WTC11 (cell line): ENCODE data around the gene VEZT. TPM values are rescaled to one million over a fixed set of nuclear protein-coding genes. Genes with fewer than 3 reads are reported as not detected.
A peak's percentile ranks its signal among the peaks of the same experiment; 100 is the strongest.

Experiments used
- ATAC-seq: fragments of 200-7000 bp; cut with Tn5 transposase; 2 replicates; pipeline ENCODE4 v1.10.0; 2021; ENCODE audit warnings: mild to moderate bottlenecking, moderate library complexity
- CTCF ChIA-PET: fragments of 300-600 bp; sonication (Branson Sonifier 250); formaldehyde crosslinking; loops from one replicate; lab custom pipeline; 2021; ENCODE audit warnings: antibody characterized with exemption; lab: Charles Lee
- POLR2A ChIA-PET: fragments of 350-600 bp; sonication (Branson Sonifier 250); formaldehyde crosslinking; loops from one replicate; lab custom pipeline; 2021; ENCODE audit warnings: antibody characterized with exemption; lab: Charles Lee
- DNase-seq: peaks from one replicate; pipeline ENCODE4 v3.0.0; 2021; ENCODE audit warnings: low spot score
- H3K27ac Mint-ChIP-seq: 2 replicates; pipeline ENCODE4 v1.8.0; 2021; ENCODE audit warnings: mixed read lengths
- H3K27me3 Mint-ChIP-seq: 2 replicates; pipeline ENCODE4 v1.8.0; 2021; ENCODE audit warnings: low read depth, mild to moderate bottlenecking, moderate library complexity, mixed read lengths
- H3K36me3 Mint-ChIP-seq: 2 replicates; pipeline ENCODE4 v1.8.0; 2021; ENCODE audit warnings: mixed read lengths
- H3K4me1 Mint-ChIP-seq: 2 replicates; pipeline ENCODE4 v1.8.0; 2022; ENCODE audit warnings: mixed read lengths
- H3K4me3 Mint-ChIP-seq: 2 replicates; pipeline ENCODE4 v1.8.0; 2021; ENCODE audit warnings: mild to moderate bottlenecking, moderate library complexity, mixed read lengths
- H3K9me3 Mint-ChIP-seq: 2 replicates; pipeline ENCODE4 v1.8.0; 2021; ENCODE audit warnings: mixed read lengths
- CBFB ChIP-seq: sonication (generic); formaldehyde crosslinking; IDR thresholded peaks from 2 replicates; pipeline ENCODE4 v1.8.1; 2022; ENCODE audit warnings: mild to moderate bottlenecking, low read depth, missing genetic modification reagents
- CREM ChIP-seq: sonication (generic); formaldehyde crosslinking; IDR thresholded peaks from 2 replicates; pipeline ENCODE4 v1.8.1; 2022; ENCODE audit warnings: mild to moderate bottlenecking, missing genetic modification reagents, moderate library complexity
- FOXJ3 ChIP-seq: sonication (generic); formaldehyde crosslinking; IDR thresholded peaks from 2 replicates; pipeline ENCODE4 v1.9.0; 2021; ENCODE audit warnings: missing genetic modification reagents, mild to moderate bottlenecking, borderline replicate concordance
- FOXK1 ChIP-seq: sonication (generic); formaldehyde crosslinking; IDR thresholded peaks from 2 replicates; pipeline ENCODE4 v1.8.0; 2022; ENCODE audit warnings: mild to moderate bottlenecking, moderate library complexity, missing genetic modification reagents
- FOXP1 ChIP-seq: sonication (generic); formaldehyde crosslinking; IDR thresholded peaks from 2 replicates; pipeline ENCODE4 v1.8.0; 2022; ENCODE audit warnings: missing genetic modification reagents, mild to moderate bottlenecking, moderate library complexity, borderline replicate concordance
- GTF2I ChIP-seq: fragments of 250-450 bp; sonication (Bioruptor Pico); conservative IDR thresholded peaks from 2 replicates; pipeline ENCODE4 v1.4.0; 2021; ENCODE audit warnings: mild to moderate bottlenecking
- JUN ChIP-seq: sonication (generic); formaldehyde crosslinking; IDR thresholded peaks from 2 replicates; pipeline ENCODE4 v1.8.0; 2023; ENCODE audit warnings: mild to moderate bottlenecking, missing genetic modification reagents
- MYBL2 ChIP-seq: sonication (generic); formaldehyde crosslinking; IDR thresholded peaks from 2 replicates; pipeline ENCODE4 v1.8.1; 2023; ENCODE audit warnings: mild to moderate bottlenecking, moderate library complexity, missing genetic modification reagents
- NFE2L1 ChIP-seq: sonication (generic); formaldehyde crosslinking; IDR thresholded peaks from 2 replicates; pipeline ENCODE4 v1.8.1; 2023; ENCODE audit warnings: missing genetic modification reagents
- NR3C1 ChIP-seq: sonication (generic); formaldehyde crosslinking; conservative IDR thresholded peaks from 2 replicates; pipeline ENCODE4 v1.8.1; 2023; ENCODE audit warnings: low read depth, mild to moderate bottlenecking, missing genetic modification reagents
- SMAD3 ChIP-seq: sonication (generic); formaldehyde crosslinking; IDR thresholded peaks from 2 replicates; pipeline ENCODE4 v1.8.0; 2022; ENCODE audit warnings: missing genetic modification reagents, mild to moderate bottlenecking, borderline replicate concordance
- SP1 ChIP-seq: sonication (generic); formaldehyde crosslinking; conservative IDR thresholded peaks from 2 replicates; pipeline ENCODE4 v1.8.1; 2022; ENCODE audit warnings: missing genetic modification reagents
- TEAD1 ChIP-seq: sonication (generic); formaldehyde crosslinking; IDR thresholded peaks from 2 replicates; pipeline ENCODE4 v1.8.0; 2022; ENCODE audit warnings: mild to moderate bottlenecking, missing genetic modification reagents
- TEAD4 ChIP-seq: sonication (generic); formaldehyde crosslinking; IDR thresholded peaks from 2 replicates; pipeline ENCODE4 v1.8.0; 2022; ENCODE audit warnings: mild to moderate bottlenecking, missing genetic modification reagents
- ZNF263 ChIP-seq: sonication (generic); formaldehyde crosslinking; IDR thresholded peaks from 2 replicates; pipeline ENCODE4 v1.8.1; 2022; ENCODE audit warnings: low read depth, mild to moderate bottlenecking, moderate library complexity, missing genetic modification reagents
- ZNF671 ChIP-seq: fragments of 250-450 bp; sonication (Bioruptor Pico); IDR thresholded peaks from 2 replicates; pipeline ENCODE4 v1.8.0; 2021; ENCODE audit warnings: mild to moderate bottlenecking
- total RNA-seq: library from RNA; stranded (reverse); gene quantifications from 3 replicates; pipeline ENCODE4 v1.2.3, GENCODE V29; 2021
- TF ChIP-seq, protein P1 (sequence below): fragments of 250-450 bp; sonication (Bioruptor Pico); IDR thresholded peaks from 2 replicates; pipeline ENCODE4 v1.9.0; 2021; ENCODE audit warnings: mild to moderate bottlenecking
- TF ChIP-seq, protein P2 (sequence below): sonication (generic); formaldehyde crosslinking; IDR thresholded peaks from 2 replicates; pipeline ENCODE4 v1.8.1; 2023; ENCODE audit warnings: mild to moderate bottlenecking, missing genetic modification reagents, moderate library complexity
- TF ChIP-seq, protein P3 (sequence below): fragments of 250-450 bp; sonication (Bioruptor Pico); IDR thresholded peaks from 2 replicates; pipeline ENCODE4 v1.9.0; 2021; ENCODE audit warnings: mild to moderate bottlenecking

The VEZT gene
- total RNA-seq, 1 experiment from 2014 or later: 54.5 TPM

GRCh38 chr12:95198914-95199313 is 18.7 kb upstream of the VEZT start:
- Mint-ChIP-seq H3K4me3 (peak overlapping the region; percentile 38), H3K4me1 (peaks cover 66% of the 10 kb centered on the region), H3K27me3 (no peaks in the 10 kb centered on the region), H3K27ac (peak overlapping the region; percentile 68), H3K36me3 (no peaks in the 10 kb centered on the region), H3K9me3 (no peaks in the 10 kb centered on the region)
- DNase-seq (no peak), ATAC-seq (peak; percentile 36)
- ChIA-PET CTCF (interaction anchor here (0.6 to 1.1 kb wide), 3 partner anchors 11 to 800 kb away, joined by 3 read pairs; partner anchors contain the start of gene NR2C1), POLR2A (interaction anchor here (1.0 to 2.1 kb wide), 2 partner anchors 10 to 19 kb away, joined by 5 to 7 read pairs; partner anchors contain the start of genes FGD6 and VEZT)
- TF ChIP-seq CREM: no peak
- TF ChIP-seq, protein P1, sequence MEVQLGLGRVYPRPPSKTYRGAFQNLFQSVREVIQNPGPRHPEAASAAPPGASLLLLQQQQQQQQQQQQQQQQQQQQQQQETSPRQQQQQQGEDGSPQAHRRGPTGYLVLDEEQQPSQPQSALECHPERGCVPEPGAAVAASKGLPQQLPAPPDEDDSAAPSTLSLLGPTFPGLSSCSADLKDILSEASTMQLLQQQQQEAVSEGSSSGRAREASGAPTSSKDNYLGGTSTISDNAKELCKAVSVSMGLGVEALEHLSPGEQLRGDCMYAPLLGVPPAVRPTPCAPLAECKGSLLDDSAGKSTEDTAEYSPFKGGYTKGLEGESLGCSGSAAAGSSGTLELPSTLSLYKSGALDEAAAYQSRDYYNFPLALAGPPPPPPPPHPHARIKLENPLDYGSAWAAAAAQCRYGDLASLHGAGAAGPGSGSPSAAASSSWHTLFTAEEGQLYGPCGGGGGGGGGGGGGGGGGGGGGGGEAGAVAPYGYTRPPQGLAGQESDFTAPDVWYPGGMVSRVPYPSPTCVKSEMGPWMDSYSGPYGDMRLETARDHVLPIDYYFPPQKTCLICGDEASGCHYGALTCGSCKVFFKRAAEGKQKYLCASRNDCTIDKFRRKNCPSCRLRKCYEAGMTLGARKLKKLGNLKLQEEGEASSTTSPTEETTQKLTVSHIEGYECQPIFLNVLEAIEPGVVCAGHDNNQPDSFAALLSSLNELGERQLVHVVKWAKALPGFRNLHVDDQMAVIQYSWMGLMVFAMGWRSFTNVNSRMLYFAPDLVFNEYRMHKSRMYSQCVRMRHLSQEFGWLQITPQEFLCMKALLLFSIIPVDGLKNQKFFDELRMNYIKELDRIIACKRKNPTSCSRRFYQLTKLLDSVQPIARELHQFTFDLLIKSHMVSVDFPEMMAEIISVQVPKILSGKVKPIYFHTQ (CRISPR knock-in tag): no peak
- no peak for TF ChIP-seq MYBL2 (CRISPR knock-in tag)
- TF ChIP-seq SP1 (CRISPR knock-in tag): 0 out of 2 replicates have a peak, but pooled peaks have one; percentile 25
- no peak for TF ChIP-seq JUN (CRISPR knock-in tag)
- TF ChIP-seq SMAD3 (CRISPR knock-in tag): no peak
- TF ChIP-seq TEAD1 (CRISPR knock-in tag): no peak
- no peak for TF ChIP-seq ZNF263
- TF ChIP-seq FOXK1: no peak

DNA sequence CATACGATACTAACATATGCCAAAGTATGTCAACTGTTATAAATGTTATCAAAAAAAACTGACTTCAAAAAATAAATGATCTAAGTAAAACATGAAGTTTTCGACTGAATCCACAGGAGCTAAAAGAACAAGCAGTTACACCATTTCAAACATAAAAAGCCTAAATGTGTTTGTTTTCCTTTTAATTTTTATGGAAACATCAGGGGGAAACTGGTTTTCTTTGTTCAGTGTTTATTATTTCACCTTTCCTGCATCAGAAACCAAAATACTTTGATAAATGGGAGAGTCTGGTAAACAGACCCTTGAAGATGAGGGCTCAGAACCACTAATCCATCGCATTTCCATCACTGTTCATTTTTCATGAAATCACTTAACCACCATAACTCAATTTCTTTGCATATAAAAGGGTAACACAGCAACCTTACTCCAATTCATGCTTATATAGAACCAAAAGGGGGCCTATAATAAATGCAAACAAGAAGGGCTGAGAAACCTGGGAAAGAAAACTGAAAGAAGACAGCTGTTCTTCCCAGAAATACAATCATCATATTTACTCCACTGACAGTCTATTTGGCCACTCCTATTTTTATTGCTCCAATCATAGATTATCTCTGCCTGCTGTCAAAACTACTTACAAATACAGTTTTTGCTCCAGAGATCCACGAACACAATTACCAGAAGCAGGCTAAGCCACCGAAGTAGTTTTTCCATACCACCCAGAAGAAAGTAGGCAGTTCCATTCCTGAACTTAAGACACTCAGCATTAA is 17.3 kb upstream of the VEZT start:
- H3K9me3 Mint-ChIP-seq: no peaks in the 10 kb centered on the region
- H3K36me3 Mint-ChIP-seq: no peaks in the 10 kb centered on the region
- H3K4me3 Mint-ChIP-seq: no peak overlapping the region; the same call in 1 of the 2 replicates
- POLR2A ChIA-PET: interaction anchor here (2.1 kb wide), 1 partner anchor 17 kb away, joined by 7 read pairs; the partner anchor contains the start of genes FGD6 and VEZT
- peak overlapping the region; percentile 68 for H3K27ac Mint-ChIP-seq
- TF ChIP-seq, protein P2, sequence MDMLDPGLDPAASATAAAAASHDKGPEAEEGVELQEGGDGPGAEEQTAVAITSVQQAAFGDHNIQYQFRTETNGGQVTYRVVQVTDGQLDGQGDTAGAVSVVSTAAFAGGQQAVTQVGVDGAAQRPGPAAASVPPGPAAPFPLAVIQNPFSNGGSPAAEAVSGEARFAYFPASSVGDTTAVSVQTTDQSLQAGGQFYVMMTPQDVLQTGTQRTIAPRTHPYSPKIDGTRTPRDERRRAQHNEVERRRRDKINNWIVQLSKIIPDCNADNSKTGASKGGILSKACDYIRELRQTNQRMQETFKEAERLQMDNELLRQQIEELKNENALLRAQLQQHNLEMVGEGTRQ (CRISPR knock-in tag): no peak
- no peak for TF ChIP-seq CREM
- no peak for TF ChIP-seq FOXP1 (CRISPR knock-in tag)
- TF ChIP-seq, protein P3, sequence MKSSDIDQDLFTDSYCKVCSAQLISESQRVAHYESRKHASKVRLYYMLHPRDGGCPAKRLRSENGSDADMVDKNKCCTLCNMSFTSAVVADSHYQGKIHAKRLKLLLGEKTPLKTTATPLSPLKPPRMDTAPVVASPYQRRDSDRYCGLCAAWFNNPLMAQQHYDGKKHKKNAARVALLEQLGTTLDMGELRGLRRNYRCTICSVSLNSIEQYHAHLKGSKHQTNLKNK (CRISPR knock-in tag): no peak
- no peak for TF ChIP-seq TEAD4 (CRISPR knock-in tag)
- no peak for TF ChIP-seq CBFB (CRISPR knock-in tag)
- TF ChIP-seq FOXJ3 (CRISPR knock-in tag): no peak
- no peak for TF ChIP-seq ZNF671 (CRISPR knock-in tag)
- TF ChIP-seq TEAD1 (CRISPR knock-in tag): no peak
- no peak for TF ChIP-seq GTF2I (CRISPR knock-in tag)
- TF ChIP-seq NFE2L1 (CRISPR knock-in tag): no peak
- peaks cover 70% of the 10 kb centered on the region for H3K4me1 Mint-ChIP-seq
- CTCF ChIA-PET: no interaction called here
- no peak for ATAC-seq
- no peaks in the 10 kb centered on the region for H3K27me3 Mint-ChIP-seq
- no peak for DNase-seq

- H3K4me3 Mint-ChIP-seq: peak overlapping the region; percentile 19
- H3K36me3 Mint-ChIP-seq: no peaks in the 10 kb centered on the region
- peaks cover 78% of the 10 kb centered on the region for H3K4me1 Mint-ChIP-seq
- DNase-seq: no peak
- TF ChIP-seq NR3C1: no peak
- no peaks in the 10 kb centered on the region for H3K9me3 Mint-ChIP-seq
- peak overlapping the region; percentile 82 for H3K27ac Mint-ChIP-seq
- ChIA-PET POLR2A (no interaction called here), CTCF (no interaction called here)
- ATAC-seq: no peak
- H3K27me3 Mint-ChIP-seq: no peaks in the 10 kb centered on the region
Observed at GRCh38 chr12:95201056-95201670, 16.4 kb upstream of the VEZT start.
